Globus pallidus (tissue), 1 donor: ENCODE measurements around the gene PIM3.

Source experiments
- DNase-seq: peaks from one replicate; pipeline ENCODE4 v3.0.0-alpha.2; 2015; ENCODE audit warnings: low spot score

Gene PIM3

DNA sequence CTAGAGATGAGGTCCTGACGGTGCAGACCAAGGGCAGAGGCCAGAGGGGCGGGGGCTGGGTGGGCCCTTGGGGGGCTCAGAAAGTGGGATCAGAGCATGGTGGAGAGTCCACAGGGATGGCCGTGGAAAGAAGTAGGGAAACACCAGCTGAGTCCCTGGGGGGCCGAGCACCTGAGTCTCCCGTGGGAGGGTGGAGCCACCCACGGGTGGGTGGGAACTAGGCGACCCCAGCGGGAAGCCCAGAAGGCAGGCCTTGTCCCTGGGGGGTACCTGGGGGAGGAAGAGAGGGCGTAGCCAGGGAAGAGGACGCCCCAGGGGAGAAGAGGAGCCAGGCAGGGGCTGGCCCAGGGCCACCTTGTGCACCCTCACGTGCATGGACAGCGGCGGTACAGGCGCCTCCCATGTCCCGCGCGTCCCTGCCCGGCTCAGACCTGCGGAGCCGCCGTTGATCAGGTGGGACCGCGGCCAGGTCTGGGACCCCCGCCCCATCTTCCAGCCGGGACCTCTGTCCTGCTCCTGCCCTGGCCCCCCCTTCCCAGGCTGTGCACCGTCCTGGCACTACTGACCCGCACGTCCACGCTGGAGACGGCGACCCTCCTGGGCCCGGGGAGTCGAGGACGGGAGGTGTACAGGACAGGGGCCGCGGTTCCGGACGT lies 31.9 kb upstream of the PIM3 start:
- no peak for DNase-seq

DNA sequence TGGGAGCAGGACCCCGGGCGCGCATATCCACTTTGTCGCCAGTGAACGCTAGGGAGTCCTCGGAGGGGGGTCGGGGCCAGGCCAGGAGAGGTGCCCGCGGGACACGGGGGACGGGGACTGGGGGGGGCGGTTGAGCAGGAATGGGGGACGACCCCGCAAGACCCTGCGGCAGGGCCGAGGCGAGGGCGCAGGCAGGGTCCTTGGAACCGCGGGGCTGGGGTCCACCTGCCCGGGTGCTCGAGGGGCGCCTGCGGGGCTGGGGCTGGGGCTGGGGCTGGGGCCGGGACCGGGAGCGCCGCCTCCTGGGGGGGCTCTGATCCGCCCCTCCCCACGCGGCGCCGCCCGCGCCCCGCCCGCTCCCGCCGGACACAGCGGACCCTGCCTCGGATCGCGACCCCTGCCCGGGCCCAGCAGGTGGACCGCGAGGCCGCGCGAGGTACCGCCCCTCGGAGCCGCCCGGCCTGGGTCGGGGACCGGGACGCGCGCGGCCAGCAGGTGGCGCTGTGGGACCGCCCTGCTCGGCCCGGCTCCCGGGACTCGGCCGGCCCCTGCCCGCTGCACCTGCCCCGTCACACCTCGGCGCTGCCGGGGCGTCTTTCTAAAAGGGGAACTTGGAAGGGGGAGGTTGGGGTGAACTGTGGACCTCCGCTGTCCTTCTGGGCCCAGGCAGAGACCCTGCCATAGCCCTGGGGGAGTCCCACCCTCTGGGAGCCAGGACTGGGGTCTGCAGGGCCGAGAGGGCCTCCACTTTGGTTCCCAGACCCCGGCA lies 31.2 kb upstream of the PIM3 start:
- DNase-seq = no peak

DNA sequence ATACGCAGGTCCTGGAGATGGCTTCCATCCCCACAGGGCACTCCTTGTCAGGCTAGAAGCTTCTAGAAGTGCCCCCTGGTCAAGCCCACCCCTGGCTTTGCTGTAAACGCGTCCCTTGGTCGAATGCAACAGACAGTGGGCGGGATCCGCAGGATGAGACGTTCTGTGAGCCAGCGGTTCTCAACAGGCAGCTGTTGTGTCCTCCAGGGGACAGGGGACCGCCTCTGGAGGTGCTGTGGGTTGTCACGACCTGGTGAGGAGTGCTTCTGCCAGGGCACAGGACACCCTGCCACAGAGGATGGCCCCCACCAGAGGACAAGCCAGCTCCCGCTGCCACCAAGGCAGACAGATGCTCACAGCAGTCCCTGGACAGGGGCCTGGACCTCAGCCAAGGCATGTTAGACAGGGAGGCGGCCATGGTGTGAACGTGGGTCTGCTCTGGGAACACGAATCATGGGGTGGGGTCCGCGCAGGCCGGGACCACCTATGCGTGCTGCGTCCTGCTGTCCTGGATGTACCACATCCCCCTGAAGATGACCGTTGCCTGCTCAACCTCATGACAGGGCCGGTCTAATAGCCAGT lies 30.5 kb upstream of the PIM3 start:
- no peak for DNase-seq

DNA sequence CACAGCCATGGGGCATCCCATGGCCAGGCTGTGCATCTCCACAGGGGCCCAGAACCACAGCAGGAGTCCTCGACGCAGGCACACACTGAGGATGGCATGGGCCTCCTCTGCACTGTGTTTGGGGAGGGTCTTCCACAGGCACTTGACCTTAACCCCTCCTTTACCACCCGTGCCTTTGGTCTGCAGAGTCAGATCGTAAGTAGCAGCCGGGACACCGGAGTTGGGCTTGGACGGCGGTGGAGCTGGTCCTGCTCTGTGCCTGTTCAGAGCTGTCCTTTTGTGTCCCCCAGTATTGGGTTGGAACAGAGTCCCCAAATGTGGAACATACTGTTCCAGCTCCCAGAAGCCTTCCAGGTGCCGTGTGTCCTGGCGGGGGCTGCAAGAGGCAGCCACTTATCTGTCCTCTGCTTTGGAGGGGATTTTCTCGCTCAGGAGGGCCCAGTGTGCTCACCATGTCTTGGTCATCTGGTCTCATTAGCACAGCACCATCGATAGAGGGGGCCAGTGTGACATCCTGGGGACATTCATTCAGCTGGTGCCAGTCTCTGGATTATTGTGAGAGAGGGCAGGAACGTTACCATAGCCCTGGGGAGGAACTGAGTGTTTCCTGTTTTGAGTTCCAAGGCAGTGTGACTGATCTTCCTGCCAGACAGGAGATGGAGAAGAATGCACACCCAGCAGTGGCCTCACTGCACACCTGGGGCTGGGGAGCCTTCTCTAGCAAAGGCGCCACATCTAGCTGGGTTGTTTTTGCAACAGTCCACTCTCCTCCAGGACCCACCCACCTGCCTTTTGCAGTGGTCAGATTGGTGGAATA lies 29.8 kb upstream of the PIM3 start:
- peak; percentile 88 for DNase-seq

DNA sequence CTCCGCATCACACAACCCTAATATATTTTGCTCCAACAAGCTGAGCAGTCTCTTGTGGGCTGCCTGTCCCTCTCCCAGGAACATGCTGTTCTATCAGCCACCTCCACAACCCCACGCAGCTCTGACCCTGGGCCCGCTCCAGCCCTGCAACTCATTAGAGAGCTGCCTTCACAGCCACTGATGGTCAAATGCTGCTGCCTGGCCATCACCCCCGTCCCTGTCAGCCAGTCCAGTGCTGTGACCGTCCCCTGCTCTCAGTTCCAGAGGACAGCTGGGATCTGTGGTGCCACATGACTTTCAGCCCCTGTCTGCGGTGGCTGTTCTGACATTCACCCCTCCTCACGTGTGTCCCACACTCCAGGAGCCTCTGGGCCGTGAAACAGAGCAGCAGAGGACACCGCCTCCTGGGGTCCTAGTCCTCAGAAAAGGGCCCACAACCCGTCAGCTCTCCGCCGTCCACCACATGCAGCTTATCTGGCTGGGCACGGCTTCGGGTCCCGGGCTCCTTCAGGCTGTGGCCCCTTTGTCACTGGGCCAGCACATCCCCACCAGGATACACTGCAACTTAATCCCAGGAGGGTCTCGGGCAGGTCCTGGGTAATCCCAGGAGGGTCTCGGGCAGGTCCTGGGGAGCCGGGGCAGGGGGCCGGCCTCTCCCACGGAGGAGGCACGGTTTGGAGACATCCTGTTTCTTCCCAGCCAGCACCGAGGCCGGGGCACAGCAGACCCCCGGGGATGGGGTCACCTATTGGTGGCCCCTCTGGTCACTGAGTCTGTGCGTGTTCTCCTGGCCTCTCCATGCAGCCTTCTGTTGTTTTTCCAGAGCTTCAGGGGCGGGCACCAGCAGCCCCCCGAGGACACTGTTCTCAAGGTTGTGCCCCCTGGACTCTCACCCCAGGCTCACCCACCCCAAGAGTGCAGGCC lies 27.1 kb upstream of the PIM3 start:
- DNase-seq = peak; percentile 76

DNA sequence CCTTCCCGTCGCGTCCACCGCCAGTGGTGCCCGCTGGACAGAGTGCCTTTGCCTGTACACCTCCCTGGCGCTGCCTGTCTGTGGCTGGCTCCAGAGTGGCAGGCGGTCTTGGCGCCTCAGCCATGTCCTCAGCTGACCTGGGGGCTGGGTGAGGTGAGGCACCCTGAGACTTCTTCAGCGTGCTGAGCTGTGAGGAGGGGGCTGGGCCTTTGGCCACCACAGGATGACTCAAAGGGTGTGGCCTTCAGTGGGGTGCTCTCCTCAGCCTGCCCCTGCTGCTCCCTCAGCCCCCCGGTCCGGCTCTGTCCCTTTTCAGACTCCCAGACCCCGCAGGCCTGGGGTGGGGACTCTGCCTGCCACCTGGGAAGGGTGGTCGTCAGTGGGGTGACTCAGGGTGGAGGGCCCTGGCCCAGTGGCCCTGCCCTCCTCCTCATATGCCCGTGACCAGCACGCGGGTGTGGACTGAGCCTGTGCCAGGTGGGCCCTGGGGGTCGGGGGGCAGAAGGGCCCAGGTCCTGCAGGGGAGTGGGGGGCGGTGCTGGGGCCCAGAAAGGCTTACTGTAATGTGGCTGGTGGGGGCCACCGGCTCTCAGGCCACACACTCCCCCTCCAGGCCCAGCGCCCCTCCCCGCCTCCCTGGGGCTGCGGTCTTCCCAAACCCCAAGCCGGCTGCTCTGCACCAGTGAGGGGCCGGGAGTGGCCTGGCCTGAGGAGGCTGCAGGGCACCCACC lies 26.2 kb upstream of the PIM3 start:
- DNase-seq = peak; percentile 64

DNA sequence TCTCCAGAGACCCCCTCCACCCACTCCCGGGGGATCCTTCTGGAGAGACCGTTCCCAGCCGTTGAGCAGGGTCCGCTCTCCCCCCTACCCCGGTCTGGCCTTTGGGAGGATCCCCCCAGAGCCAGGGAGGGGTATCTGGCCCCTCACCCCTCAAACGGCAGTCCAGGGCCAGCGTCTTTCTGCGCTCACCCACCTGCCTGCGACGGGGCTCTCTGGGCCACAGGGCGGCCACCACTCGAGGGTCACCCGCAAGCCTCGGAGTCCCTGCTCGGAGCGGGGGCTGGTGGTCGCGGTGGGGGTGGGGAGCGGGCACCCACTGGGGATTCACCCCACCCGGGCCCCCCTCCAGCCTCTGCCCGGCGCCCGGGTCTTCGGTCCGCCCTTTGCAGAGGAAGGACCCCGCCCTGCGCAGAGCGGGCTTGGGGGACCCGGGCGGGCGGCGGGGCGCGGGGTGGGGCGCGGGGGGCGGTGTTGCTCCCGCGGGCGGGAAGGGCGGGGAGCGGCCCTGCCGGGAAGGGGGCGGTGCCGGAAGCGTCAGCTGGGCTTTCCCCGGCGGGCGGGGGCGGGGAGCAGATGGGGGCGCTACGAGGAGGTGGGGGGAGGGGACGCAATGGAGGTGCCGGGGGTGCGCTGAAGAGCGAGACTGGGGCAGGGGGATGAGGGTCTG lies 25.5 kb upstream of the PIM3 start:
- DNase-seq = peak; percentile 57

DNA sequence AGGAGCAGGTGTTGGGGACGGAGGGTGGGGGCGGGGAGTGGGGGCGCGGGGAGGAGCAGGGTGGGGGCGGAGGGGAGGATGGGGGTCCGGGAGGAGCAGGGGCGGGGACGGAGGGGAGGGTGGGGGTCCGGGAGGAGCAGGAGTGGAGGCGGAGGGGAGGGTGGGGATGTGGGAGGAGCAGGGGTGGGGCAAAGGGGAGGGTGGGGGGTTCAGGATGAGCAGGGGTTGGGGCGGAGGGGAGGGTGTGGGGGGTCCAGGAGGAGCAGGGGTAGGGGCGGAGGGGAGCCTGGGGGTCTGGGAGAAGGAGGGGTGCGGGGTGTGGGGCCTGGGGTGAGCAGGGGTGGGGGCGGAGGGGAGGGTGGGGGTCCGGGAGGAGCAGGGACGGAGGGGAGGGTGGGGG lies 25.0 kb upstream of the PIM3 start:
- no peak for DNase-seq

DNA sequence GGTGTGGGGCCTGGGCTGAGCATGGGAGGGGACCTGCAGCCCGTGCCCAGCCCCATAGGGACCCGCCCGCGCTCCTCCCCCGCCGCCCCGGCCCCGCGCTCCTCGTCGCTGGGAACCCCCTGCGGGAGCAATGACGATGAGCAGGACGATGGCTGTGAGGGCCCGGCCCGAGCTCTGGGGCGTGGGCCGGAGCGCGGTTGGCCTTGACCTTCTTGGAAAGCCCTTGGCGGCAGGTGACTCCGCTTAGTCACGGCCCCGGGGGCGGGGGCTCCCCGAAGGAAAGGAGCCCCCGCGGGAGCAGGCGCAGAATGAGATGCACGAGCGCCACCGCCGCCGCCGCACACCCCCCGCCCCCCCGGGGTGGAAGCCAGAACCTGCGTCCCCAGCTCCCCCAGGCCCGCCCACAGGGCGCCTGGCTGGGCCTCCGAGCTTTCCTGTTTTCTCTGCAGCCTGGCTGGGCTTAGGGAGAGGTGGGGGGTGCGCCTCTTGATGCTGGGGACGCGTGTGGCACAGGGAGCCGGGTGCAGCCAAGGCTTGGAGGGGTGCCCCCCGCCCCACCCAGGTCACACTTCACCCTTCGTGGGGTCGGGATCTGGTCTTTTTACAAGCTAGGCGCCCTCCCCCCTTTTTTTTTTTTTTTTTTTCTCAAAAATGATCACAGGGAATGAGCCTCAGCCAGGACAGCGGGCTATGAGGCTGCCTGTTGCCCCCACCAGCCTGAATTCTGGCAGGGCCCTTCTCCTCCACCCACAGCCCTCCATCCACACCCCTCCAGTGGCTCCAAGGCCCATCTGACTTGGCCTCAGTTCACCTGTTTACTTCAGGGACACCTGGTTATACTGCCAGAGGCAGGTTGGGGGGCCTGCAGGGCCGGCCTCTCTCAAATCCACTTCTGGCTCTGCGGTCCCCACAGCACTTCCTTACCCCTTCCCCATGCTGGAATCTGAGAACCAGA lies 24.3 kb upstream of the PIM3 start:
- peak; percentile 77 for DNase-seq

DNA sequence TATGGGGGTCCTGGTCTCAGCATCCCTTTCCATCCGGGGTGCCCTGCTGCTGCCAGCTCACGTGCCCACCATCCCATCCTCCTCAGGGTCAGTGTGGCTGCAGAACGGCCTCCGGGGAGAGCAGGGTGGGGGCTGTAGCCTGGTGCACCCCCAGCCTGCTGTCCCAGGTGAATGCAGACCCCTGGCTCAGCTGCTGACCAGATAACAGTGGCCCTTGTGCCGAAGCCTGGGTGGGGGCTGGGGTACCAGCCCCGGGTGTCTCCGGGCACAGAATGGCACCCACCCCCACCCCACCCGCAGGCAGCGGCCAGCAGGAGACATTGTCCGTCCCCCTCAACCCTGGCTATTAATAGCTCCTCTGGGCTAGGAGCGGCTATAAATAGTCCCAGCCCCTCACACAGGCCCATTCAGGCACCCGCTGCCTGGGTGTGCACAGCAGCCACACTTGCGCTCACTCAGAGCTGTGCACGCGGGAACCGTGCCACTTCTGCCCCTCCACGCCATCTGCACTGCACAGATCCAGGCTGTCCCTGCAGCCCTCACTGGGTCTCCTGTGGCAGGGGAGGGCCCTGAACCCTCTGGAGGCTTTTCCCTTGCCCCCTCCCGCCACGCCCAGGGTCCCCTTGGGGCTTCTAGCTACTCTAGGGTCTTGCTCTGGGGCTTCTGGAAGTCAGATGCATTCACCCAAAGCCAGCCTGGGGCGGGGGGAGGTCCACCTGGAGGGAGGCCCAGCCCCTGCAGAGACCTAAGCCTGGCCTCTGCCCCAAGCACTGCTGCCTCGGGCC lies 23.4 kb upstream of the PIM3 start:
- peak; percentile 91 for DNase-seq

DNA sequence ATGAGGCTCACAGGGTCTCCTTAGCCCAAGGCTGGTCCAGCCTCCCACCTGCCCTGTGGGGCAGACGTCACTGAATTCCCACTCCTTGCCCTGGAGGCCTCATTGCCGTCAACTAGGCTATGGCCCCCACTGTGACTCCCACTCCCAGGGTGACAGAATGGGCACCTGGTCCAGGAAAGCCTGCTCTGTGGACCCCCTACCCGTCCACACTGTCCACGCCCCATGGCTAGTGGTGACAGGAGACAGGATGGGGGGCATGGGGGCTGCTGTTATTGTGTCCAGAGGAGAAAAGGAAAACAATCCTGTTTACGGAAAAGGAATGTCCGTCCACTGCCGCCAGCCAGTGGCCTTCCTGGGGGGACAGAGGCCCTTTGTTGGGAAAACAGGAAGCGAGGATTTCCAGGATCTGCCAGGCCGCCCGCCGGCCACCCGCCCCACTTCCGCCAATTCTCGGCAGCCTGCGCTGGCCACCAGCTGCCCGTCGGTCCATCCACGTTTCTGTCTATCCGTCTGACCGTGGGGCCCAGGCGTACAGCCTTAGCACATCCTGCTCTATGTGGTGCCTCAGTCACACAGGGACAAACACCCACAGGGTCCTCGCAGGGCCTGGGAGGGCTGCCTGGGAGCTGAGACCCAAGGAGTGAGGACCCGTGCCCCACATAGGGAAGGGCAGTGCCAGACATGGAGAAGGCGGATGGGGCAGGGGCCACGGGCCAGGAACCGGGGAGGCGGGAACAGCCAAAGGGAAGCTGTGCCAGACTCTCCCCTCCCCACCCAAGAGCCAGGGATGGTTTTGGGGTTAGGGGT lies 22.6 kb upstream of the PIM3 start:
- DNase-seq = peak; percentile 86

DNA sequence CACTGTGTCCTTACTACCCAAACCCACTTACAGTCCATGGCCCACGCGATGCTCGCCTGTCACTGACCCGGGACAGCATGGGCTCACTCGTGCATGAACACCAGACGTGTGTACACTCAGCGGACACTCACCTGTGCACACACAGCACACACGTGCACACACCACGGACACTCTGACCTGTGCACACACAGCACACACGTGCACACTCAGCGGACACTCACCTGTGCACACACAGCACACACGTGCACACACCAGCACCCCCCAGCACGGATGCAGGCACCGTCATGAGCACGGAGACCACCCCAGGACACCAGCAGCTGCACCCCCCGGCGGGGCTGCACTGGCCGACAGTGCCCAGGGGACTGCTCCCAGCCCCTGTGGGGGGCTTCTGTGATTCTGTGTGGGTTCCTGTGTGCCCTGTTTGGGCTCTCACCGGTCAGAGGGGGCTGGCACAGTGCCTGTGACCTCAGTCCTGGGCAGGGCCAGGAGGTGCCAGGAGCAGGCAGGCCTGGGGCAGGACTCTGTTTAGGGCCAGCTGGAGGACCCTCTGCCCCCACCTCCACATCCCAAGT lies 21.9 kb upstream of the PIM3 start:
- DNase-seq = no peak

DNA sequence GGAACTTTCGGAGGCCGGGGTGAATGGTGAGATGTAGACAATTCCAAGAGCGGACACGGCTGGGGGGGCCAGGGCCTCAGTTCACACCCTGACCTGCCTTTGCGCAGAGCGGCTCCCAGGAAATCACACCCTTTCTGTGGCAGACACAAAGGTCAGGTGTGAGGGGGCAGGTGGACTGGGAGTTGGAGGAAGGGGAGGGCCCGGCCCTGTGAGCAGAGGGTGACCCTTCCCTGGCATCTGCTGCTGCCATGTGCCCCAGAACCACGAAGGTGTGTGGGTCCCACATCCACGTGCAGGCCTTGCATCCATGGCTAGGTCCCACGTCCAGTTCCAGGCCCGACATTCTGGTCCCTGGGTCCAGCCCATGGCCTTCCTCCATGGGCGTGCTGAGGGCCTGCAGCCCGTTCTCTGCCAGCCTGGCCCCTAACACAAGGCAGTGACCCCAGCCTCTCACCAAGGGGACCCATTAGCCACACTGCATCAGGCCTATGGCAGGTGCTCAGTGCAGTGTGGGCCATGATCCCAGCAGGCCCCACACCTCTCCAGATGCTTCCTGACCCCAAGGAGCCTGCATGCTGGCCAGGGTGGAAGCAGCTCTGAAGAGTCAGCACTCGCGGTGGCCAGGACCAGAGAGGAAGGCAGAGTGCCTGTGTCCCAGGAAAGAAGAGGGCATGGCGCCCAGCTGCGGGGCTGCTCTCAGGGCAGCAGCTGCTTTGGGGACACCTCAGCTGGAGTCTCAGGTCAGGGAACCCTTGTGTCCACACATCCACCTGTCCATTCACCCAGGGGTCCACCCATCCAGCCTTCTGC lies 18.9 kb upstream of the PIM3 start:
- no peak for DNase-seq

DNA sequence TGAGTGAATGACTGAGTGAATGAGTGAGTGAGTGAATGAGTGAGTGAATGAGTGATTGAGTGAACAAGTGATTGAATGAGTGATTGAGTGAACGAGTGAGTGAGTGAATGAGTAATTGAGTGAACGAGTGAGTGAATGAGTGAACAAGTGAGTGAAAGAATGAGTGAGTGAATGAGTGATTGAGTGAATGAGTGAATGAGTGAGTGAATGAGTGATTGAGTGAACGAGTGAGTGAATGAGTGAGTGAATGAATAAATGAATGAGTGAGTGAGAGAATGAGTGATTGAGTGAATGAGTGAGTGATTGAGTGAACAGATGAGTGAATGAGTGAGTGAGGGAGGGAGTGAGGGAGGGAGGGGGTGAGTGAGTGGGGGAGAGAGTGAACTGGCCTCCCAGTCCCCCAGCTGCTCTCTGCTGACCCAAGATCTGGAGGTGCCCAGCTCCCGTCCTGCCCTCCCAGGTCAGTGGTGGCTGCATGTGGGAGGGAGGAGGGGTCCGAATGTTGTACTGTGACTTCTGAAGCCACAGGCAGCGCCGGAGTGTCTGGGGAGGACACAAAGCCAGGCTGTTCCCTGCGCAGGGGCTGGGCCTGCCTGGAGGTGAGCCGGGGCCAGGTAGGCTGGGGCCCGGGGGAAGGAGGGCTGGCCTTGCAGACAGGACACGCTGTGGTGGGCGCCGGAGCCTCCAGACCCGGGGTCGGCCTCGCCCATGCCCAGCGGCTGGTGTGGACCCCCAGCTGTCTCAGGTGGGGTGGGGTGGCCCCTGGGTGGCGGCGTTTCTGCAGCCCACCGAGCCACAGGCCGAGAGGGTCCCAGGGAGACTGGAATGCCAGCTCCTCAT lies 17.8 kb upstream of the PIM3 start:
- DNase-seq = no peak

DNA sequence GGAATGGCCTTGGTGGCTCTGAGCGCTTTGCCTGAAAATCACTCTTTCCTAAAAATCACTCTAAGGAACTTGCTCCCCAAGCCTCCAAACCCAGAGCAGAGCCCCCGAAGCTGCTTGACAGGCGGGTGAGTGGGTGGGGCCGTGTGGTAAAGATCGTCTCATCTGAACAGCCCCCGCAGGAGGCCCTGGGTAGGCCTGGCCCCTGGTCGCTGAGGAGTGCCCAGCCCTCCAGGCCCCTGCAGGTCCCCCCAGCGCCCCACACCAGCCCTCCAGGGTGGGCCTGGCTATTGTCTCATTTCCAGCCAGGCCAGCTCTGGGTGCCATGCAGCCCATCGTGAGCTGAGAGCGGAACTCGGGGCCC lies 17.2 kb upstream of the PIM3 start:
- DNase-seq = no peak
